ENCODE measurements around the gene TRPT1.

Gene TRPT1

GRCh38 chr11:64229744-64230170, 3.8 kb upstream of the TRPT1 start:
- no peak for DNase-seq (ENCODE audit: low spot score)

DNA sequence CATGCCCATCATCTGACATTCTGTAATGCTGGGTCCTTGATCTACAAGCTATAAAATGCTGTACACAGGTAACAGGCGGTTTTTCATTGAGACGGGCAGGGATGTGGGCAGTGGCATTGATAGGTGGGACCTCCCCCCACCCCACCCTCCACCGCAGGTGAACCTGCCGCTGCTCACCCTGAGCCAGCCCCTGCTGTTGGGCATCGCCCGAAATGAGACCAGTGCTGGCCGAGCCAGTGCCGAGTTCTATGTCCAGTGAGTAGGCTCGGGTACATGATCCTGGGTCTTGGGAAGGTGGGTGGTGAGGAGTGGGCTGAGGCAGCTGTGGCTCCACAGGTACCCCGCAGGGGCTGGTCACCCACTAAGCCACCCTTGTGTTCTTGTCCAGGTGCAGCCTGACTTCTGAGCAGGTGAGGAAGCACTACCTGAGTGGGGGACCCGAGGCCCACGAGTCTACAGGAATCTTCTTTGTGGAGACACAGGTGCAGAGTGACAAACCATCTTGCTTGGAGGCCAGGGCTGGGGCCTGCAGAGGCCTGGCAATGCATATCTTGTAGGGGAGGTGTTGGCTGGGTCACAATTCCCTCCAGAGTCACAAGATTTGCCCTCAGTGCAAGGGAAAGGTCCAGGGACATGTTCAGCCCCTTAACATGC, 3.2 kb upstream of the TRPT1 start:
- DNase-seq (ENCODE audit: low spot score) = no peak

DNA sequence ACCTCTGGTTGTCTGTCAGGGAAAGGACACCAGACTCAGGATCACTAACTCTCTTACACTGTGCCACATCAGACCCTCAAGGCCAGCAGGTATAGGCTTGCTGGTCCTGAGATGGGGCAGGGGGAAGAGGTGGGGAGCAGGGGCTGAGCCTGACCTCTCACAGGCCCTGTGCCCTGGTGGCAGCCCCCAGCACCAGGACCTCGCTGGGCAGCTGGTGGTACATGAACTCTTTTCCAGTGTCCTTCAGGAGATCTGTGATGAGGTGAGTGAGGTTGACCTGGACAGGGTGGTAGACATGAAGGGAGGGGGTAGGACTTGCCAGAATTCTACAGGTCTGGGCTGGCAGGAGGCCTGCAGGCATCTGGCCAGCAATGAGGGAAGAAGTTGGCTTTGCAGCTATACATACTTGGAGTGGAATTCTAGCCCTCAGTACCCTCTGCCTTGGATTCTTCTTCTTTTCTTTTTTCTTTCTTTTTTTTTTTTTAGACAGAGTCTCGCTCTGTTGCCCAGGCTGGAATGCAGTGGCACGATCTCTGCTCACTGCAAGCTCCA, 1.5 kb upstream of the TRPT1 start:
- DNase-seq (ENCODE audit: low spot score) = no peak

- DNase-seq (ENCODE audit: low spot score) = peak; percentile 54
These were observed 593 bp upstream of the TRPT1 start for GRCh38 chr11:64226507-64227051.

DNA sequence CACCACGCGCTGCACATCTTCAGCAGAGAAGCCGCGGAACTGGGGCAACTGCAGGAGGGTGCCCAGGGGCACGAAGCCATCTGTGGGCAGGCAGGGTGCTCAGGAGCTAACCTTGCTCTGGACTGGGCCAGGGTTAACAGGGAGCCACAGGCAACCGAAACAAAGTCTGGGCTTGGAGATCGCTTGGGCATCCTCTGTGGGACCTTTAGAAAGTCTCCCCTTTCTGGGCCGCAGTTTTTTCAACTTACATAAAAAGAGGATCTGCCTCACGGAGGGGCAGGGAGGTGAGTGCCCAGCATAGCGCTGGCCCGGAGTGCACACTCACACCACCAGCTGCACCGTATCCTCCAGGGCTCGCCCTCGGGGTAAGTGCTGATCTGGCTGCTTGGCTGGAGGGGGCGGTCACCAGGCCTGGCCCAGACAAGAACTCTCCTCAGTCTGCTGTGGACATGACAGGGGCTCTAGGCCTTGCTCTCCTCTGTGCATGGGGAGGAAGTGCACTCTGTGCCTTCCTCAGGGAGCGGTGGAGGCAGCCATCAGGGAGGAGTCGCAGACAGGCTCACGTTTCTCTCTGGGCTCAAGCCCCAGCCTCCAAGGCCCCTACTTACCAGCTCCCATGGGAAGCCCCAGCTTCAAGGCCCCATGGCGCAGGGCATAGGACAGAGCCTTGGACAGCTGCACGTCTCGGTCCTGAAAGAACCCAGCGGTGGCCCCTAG, 937 bp downstream of the TRPT1 start:
- no peak for DNase-seq (ENCODE audit: low spot score)

DNA sequence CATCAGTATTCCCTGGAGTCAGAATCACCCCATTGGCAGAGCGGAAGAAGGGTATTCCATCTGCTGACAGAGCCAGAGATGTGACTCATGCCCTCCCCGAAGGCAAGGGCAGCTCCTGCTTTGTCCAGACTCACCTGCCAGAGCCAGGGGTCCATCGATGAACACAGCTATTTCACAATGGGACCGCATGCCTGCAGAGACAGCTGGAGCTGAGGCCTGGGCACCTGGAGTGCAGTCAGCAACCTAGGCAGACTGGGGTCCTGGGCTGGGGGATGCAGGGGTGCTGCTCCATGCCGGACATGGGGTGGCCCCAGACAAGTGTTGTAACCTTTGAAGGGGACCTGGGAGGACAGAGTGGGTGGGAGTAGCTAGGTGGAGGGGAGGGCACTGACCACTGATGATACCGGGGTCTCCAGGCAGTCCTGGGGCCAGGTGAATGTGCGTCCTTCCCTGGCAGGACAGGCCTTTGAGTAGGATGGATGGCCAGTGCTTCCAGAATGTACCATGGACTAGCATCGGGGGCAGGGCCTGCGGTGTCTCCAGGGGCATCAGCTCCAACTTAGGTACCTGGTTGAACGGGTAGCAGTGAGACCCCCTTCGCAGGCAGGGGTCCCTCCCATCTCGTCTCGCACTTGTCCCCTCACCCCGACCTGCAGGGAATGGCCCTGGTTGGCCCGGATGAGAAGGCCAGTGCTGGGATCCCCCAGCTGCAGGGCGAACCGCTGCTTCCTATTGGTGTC, 1.7 kb downstream of the TRPT1 start:
- no peak for DNase-seq (ENCODE audit: low spot score)

- DNase-seq (ENCODE audit: low spot score) = no peak
These were observed 2.9 kb downstream of the TRPT1 start for GRCh38 chr11:64223001-64223651.

DNA sequence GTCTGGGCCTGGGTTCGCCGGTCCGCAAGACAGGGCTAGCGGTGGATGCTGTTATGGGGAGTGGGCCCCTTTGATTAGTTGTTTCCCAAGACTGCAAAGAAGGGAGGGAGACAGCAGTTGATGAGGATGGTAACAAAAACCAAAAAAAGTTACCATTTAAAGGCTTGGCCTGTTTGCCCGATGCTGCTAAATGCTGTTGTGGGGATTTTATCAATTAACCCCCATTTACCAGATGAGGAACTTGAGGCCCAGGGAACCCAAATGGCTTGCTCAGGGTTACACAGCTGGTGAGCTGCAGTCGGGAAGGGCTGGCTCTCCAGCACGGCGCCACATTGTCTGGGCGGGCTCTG, 3.4 kb downstream of the TRPT1 start:
- DNase-seq (ENCODE audit: low spot score) = no peak

GRCh38 chr11:64220798-64221197, 5.2 kb downstream of the TRPT1 start:
- DNase-seq (ENCODE audit: low spot score) = no peak

- DNase-seq (ENCODE audit: low spot score) = no peak
These were observed 5.7 kb downstream of the TRPT1 start for GRCh38 chr11:64220271-64220670.

DNA sequence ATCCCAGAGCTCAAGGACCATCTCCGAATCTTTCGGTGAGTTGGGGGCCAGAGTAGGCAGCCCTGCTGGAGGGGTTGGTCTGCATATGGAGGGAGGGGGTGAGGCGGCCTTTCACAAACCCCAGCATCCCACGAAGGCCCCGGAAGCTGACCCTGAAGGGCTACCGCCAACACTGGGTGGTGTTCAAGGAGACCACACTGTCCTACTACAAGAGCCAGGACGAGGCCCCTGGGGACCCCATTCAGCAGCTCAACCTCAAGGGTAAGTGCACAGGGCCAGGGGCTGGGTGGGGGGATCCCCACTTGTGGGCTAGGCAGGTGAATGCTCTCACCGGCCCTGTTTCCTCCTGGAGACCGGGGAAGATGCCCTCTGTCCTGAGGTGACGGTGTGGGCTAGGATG, 6.2 kb downstream of the TRPT1 start:
- no peak for DNase-seq (ENCODE audit: low spot score)

DNA sequence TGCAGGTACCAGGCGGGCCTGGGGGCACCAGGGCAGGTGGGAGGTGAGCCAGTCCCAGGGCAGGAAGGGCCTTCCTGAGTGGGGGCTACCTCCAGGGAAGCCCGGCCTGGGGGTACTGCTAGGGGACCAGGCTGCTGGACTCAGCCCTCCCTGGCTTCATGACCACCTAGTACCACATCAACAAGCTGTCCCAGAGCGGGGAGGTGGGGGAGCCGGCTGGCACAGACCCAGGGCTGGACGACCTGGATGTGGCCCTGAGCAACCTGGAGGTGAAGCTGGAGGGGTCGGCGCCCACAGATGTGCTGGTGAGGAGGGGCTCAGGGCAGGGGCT, 6.7 kb downstream of the TRPT1 start:
- DNase-seq (ENCODE audit: low spot score) = no peak

DNA sequence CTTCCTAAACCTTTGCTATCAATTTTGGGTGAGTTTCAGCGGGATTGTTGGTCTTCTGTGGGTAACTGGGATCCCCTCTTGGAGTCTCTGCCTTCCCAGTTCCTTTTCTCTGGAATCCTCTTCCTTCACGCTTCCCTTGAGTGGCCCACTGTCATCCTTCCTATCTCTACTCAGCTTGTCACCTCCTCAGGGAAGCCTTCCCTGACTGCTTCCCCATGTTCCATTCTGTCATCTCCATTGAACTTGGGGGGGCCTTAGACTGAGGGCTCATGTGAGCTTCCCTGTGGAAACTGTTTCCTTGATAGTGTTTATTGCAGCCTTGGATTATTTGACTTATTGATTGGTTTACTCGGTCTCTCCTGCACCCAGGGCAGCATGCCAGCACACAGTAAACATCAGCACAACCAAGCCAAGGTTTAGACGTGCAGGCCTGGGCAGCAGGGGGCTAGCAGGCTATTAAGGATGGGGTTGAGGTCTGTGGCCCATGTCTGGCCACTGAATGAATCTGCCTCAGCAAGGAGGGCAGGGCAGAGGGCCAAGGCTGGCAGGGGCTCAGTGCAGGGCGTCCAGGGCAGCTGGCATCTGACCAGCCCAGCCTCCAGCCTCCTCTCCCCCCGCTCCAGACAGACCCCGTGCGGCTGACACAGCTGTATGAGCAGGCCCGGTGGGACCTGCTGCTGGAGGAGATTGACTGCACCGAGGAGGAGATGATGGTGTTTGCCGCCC, 7.2 kb downstream of the TRPT1 start:
- no peak for DNase-seq (ENCODE audit: low spot score)

GRCh38 chr11:64216879-64217278, 9.1 kb downstream of the TRPT1 start:
- DNase-seq (ENCODE audit: low spot score) = no peak

GRCh38 chr11:64211181-64211872, 14.7 kb downstream of the TRPT1 start:
- DNase-seq (ENCODE audit: low spot score) = no peak

- DNase-seq (ENCODE audit: low spot score) = no peak
These were observed 15.5 kb downstream of the TRPT1 start for GRCh38 chr11:64210301-64211020.

DNA sequence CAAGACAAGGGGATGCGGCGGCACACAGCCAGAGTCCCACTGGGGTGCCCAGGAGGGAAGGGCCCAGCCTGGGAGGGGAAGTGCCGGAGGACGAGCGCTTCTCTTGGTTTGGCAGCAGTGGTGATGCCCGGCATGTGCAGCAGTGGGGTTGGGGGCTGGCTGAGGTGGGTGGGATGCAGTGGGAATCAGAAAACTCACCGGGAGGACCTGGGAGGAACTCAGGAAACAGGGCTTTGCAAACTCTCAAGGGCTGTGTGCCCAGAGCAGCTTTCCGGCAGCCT, 16.5 kb downstream of the TRPT1 start:
- DNase-seq (ENCODE audit: low spot score) = no peak

DNA sequence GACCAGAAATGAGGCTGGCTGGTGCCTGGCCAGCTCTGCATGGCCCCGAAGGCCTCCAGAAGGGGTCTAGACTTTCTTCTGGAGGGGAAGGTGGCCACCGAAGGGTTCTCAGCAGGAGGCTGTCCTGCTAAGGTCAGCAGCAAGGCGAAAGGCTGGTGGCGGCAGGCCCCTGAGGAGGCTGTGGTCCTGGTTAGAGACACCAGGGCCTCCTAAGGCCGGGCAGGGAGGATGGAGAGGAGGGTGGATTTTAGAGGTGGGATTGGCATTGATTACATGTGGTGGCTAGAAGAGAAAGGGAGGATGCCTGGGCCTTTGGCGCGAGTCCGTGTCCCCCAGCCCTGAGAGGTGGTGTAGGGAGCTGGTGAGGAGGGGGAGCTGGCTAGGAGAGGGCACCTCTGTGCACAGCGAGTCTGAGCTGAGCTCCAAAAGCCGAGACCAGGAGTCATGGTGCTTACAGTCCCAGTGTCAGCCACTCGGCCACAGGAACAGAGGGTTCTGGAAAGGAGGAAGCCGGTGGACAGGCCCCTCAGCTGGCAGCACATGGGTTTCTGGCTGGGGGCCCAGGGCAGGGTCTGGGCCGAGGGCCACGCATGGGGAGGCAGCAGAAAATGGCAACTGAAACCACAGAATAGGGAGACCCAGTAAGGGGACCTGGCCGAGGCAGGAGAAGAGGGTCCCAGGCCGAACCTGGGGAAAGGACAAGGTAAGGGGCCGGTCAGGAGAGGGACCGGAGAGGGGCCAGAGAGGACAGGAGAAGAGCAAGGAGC, 17.0 kb downstream of the TRPT1 start:
- no peak for DNase-seq (ENCODE audit: low spot score)

DNA sequence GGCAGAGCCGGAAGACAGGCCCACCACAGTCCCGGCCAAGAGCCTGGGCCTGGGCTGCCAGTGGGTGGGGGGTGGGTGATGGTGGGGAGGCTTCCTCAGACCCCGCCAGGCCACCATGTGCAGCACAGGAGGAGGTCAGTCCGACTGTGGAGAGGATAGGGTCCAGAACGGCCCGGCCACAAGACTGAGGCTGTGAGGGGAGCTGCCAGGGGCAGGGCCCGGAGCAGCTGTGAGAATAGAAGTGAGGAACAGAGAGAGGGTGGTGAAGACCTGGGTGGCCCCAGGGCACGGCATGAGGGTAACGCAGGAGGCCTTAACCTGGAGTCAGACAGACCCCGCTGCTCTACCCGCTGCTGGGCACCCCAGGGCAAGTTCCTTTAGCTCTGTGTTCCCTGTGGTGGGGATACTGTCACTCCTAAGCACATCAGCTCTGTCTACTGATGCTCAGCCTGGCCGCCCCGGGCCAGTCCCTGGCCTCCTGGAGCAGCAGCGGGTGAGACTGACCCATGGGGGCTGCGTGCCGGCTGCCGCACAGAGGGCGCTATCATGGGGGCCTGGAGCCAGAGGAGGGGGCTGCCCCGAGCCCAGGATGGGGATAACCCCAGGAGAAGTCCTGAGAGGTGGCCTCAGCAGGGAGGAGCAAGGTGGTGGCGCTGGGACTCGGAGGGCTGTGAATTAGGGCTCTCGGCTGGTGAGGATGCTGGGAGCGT, 17.7 kb downstream of the TRPT1 start:
- DNase-seq (ENCODE audit: low spot score) = no peak

Measured in GM03348 (cell line).